Mesothelial cell of epicardium (in vitro differentiated cells): ENCODE results near the gene ETV3. TPM values are rescaled to one million over a fixed set of nuclear protein-coding genes. Genes with fewer than 3 reads are reported as not detected.

ENCODE experiments used
- DNase-seq, 2 experiments: peaks; one replicate each; pipeline ENCODE4 v3.0.0; 2021; ENCODE audit warnings: low spot score in 2 of 2; ENCODE audit not compliant: unreplicated experiment in 2 of 2
- H3K27ac Mint-ChIP-seq: 2 replicates; pipeline ENCODE4 v1.8.0; 2021; ENCODE audit warnings: mixed read lengths
- H3K27me3 Mint-ChIP-seq: 2 replicates; pipeline ENCODE4 v1.8.0; 2021; ENCODE audit warnings: low read depth, mixed read lengths
- H3K36me3 Mint-ChIP-seq: 2 replicates; pipeline ENCODE4 v1.8.0; 2021; ENCODE audit warnings: mixed read lengths
- H3K4me1 Mint-ChIP-seq: 2 replicates; pipeline ENCODE4 v1.8.0; 2021; ENCODE audit warnings: mixed read lengths
- H3K4me3 Mint-ChIP-seq: 2 replicates; pipeline ENCODE4 v1.8.0; 2021; ENCODE audit warnings: mild to moderate bottlenecking, moderate library complexity, mixed read lengths
- H3K9me3 Mint-ChIP-seq: 2 replicates; pipeline ENCODE4 v1.8.0; 2021; ENCODE audit warnings: mixed read lengths
- total RNA-seq: library from RNA; stranded (reverse); gene quantifications from 3 replicates; pipeline ENCODE4 v1.2.1, GENCODE V29; 2021
- TF ChIP-seq, protein P1 (sequence below): fragments of 200-600 bp; sonication (generic); IDR thresholded peaks from one replicate; pipeline ENCODE4 v1.5.0; 2021; ENCODE audit warnings: antibody characterized with exemption; ENCODE audit not compliant: unreplicated experiment

The ETV3 gene
- total RNA-seq, 1 donor from 2014 or later = 57.8 TPM

- Mint-ChIP-seq H3K27me3 (no peaks in the 10 kb centered on the region), H3K4me3 (no peak overlapping the region), H3K36me3 (no peaks in the 10 kb centered on the region), H3K27ac (peak overlapping the region; percentile 82), H3K9me3 (no peaks in the 10 kb centered on the region), H3K4me1 (peaks cover 83% of the 10 kb centered on the region)
- TF ChIP-seq, protein P1, sequence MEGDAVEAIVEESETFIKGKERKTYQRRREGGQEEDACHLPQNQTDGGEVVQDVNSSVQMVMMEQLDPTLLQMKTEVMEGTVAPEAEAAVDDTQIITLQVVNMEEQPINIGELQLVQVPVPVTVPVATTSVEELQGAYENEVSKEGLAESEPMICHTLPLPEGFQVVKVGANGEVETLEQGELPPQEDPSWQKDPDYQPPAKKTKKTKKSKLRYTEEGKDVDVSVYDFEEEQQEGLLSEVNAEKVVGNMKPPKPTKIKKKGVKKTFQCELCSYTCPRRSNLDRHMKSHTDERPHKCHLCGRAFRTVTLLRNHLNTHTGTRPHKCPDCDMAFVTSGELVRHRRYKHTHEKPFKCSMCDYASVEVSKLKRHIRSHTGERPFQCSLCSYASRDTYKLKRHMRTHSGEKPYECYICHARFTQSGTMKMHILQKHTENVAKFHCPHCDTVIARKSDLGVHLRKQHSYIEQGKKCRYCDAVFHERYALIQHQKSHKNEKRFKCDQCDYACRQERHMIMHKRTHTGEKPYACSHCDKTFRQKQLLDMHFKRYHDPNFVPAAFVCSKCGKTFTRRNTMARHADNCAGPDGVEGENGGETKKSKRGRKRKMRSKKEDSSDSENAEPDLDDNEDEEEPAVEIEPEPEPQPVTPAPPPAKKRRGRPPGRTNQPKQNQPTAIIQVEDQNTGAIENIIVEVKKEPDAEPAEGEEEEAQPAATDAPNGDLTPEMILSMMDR = no peak
- DNase-seq = no peak
These were observed 14.3 kb upstream of the ETV3 start for GRCh38 chr1:157152510-157152909.

DNA sequence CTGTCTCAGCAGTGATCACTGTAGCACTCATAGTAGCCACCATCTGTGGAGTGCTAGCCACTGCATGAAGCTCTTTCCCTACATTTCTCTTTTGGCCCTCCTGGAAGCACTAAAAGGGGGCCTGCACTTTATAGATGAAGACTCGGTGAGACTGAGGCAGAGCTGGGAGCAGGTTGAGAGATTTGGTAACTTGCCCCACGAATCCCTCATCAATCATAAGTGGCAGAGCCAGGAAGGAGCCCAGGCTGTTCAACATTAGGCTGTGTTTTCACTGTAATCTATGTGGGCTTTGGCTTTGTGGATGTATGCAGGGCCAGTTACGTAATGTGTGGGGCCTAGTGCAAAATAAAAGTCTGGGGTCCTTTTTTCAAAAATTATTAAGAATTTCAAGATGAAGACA lies 13.3 kb upstream of the ETV3 start:
- Mint-ChIP-seq H3K27ac (peak overlapping the region; percentile 82), H3K4me1 (peaks cover 81% of the 10 kb centered on the region), H3K27me3 (no peaks in the 10 kb centered on the region), H3K4me3 (no peak overlapping the region), H3K36me3 (no peaks in the 10 kb centered on the region), H3K9me3 (no peaks in the 10 kb centered on the region)
- TF ChIP-seq, protein P1 = no peak
- DNase-seq = no peak

- H3K27ac Mint-ChIP-seq = peak overlapping the region; percentile 82
- TF ChIP-seq, protein P1 = no peak
- H3K27me3 Mint-ChIP-seq = no peaks in the 10 kb centered on the region
- no peak for DNase-seq
- H3K9me3 Mint-ChIP-seq = no peaks in the 10 kb centered on the region
- no peaks in the 10 kb centered on the region for H3K36me3 Mint-ChIP-seq
- peaks cover 78% of the 10 kb centered on the region for H3K4me1 Mint-ChIP-seq
- H3K4me3 Mint-ChIP-seq = no peak overlapping the region
These were observed 12.9 kb upstream of the ETV3 start for GRCh38 chr1:157151073-157151472.

GRCh38 chr1:157150631-157151030 lies 12.4 kb upstream of the ETV3 start:
- no peaks in the 10 kb centered on the region for H3K36me3 Mint-ChIP-seq
- H3K27ac Mint-ChIP-seq = peak overlapping the region; percentile 57
- H3K4me1 Mint-ChIP-seq = peaks cover 75% of the 10 kb centered on the region
- H3K4me3 Mint-ChIP-seq = no peak overlapping the region
- DNase-seq = no peak
- no peaks in the 10 kb centered on the region for H3K9me3 Mint-ChIP-seq
- H3K27me3 Mint-ChIP-seq = no peaks in the 10 kb centered on the region
- TF ChIP-seq, protein P1 = no peak

GRCh38 chr1:157147906-157148700 lies 9.9 kb upstream of the ETV3 start:
- H3K4me3 Mint-ChIP-seq = no peak overlapping the region
- TF ChIP-seq, protein P1 = no peak
- peak overlapping the region; percentile 14 for H3K27ac Mint-ChIP-seq
- H3K9me3 Mint-ChIP-seq = no peaks in the 10 kb centered on the region
- peaks cover 71% of the 10 kb centered on the region for H3K4me1 Mint-ChIP-seq
- H3K36me3 Mint-ChIP-seq = no peaks in the 10 kb centered on the region
- no peak for DNase-seq
- H3K27me3 Mint-ChIP-seq = no peaks in the 10 kb centered on the region
